Kidney epithelial cell (primary cell): ENCODE measurements around the gene RGSL1. TPM values are rescaled to one million over a fixed set of nuclear protein-coding genes. Genes with fewer than 3 reads are reported as not detected.

Source experiments
- DNase-seq: peaks from one replicate; pipeline ENCODE4 v3.0.0-alpha.2; 2010; ENCODE audit warnings: low read depth
- H3K27me3 ChIP-seq: 2 replicates; pipeline ENCODE4 v1.6.0; 2011; ENCODE audit warnings: low read length; ENCODE audit not compliant: control insufficient read depth, insufficient read depth
- H3K36me3 ChIP-seq: 2 replicates; pipeline ENCODE4 v1.5.1; 2011; ENCODE audit warnings: low read length; ENCODE audit not compliant: control insufficient read depth, insufficient read depth
- H3K4me3 ChIP-seq: 2 replicates; pipeline ENCODE4 v1.5.1; 2011; ENCODE audit warnings: low read depth, mild to moderate bottlenecking, control low read depth, low read length
- CTCF ChIP-seq: IDR thresholded peaks from 2 replicates; pipeline ENCODE4 v1.5.1; 2011; ENCODE audit warnings: mild to moderate bottlenecking, moderate library complexity, low read length, control low read depth, inconsistent platforms; ENCODE audit not compliant: insufficient read depth, poor library complexity, severe bottlenecking
- total RNA-seq: library from RNA; depleted of rRNA; stranded (reverse); fragments of >200 nt; gene quantifications from 2 replicates; pipeline ENCODE4 v1.2.3, GENCODE V29; 2015

RGSL1 gene
- total RNA-seq, 1 donor from 2014 or later: not detected

DNA sequence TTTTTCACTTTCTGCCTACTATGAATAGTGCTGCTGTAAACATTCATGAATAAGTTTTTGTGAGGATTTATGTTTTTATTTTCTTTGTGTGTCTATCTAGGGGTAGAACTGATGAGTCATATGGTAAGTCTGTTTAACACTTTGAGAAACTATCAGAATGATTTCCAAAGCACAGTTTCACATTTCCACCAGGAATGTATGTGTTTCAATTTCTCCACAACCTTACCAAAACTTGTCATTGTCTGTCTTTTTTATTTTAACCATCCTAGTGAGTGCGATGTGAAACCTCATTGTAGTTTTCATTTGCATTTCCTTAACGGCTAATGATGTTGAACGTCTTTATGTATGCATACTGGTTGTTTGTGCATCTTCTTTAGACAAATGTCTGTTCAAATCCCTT is 115.6 kb downstream of the RGSL1 start:
- Histone ChIP-seq H3K36me3 (no peaks in the 10 kb centered on the region), H3K4me3 (no peak overlapping the region), H3K27me3 (no peaks in the 10 kb centered on the region)
- no peak for TF ChIP-seq CTCF
- no peak for DNase-seq

DNA sequence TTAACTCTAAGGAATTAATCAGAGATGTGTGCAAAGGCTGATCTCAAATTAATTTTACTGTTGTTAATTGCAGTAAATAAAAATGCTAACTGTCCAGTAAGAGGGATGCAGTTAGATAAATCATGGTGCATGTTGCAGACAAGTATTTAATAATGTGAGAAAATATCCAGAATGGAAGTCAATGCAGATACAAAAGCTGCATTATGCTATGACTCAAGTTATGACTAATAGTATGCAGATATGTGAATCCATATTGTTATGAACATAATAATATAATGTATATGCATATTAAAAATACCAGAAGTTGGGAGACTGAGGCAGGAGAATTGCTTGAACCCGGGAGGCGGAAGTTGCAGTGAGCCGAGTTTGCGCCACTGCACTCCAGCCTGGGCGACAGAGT is 117.7 kb downstream of the RGSL1 start:
- Histone ChIP-seq H3K36me3 (no peaks in the 10 kb centered on the region), H3K27me3 (no peaks in the 10 kb centered on the region), H3K4me3 (no peak overlapping the region)
- TF ChIP-seq CTCF: no peak
- no peak for DNase-seq

GRCh38 chr1:182568647-182569284 is 118.8 kb downstream of the RGSL1 start:
- Histone ChIP-seq H3K36me3 (no peaks in the 10 kb centered on the region), H3K27me3 (no peaks in the 10 kb centered on the region), H3K4me3 (no peak overlapping the region)
- no peak for DNase-seq
- TF ChIP-seq CTCF: no peak

DNA sequence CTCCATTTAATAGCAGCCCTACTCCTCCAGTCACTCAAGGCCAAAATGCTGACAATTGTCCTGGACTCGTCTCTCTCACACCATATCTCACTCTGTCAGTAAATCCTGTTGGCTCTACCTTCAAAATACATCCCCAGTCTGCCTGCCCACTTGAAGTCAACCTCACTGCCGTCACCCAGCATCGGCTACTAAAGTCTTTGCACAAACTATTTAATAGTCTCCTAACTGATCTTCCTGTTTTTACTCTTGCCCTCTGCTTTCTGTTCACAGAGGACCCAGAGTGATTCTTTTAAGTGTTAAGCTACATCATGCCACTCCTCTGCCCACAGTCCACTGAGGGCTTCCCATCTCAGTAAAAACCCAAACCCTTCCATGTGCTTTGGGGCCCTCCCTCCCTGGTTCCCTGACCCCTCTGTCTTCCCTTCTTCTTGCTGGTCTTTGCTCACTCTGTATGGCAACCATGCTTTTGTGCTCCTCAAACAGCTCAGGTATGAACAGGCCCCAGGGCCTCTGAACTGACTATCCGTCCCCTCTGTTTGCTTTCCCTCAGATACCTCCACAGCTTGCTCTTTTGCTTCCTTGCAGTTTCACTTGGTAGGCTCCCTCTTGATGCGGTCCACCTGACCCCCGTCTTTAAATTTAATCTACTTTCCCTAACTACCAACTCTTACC is 120.1 kb downstream of the RGSL1 start:
- Histone ChIP-seq H3K27me3 (no peaks in the 10 kb centered on the region), H3K36me3 (no peaks in the 10 kb centered on the region), H3K4me3 (no peak overlapping the region)
- TF ChIP-seq CTCF: no peak
- no peak for DNase-seq

DNA sequence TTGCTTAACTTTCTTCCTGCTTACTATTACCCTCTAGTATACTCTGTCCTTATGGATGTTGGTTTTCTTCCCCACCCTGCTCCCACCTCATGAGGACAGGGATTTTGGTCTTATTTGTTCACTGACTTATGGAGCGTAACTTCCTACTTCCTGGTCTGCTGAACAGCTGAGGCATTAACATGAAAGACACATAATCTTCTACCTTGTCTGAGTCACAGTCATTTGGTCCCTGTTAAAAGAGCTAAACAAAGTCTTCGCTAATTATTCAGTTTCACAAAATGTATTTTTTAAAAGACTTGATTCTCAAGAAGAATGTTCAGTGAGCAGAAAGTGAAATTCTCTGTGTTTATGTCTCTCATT is 120.6 kb downstream of the RGSL1 start:
- Histone ChIP-seq H3K36me3 (no peaks in the 10 kb centered on the region), H3K27me3 (no peaks in the 10 kb centered on the region), H3K4me3 (no peak overlapping the region)
- peak; percentile 18 for DNase-seq
- no peak for TF ChIP-seq CTCF

DNA sequence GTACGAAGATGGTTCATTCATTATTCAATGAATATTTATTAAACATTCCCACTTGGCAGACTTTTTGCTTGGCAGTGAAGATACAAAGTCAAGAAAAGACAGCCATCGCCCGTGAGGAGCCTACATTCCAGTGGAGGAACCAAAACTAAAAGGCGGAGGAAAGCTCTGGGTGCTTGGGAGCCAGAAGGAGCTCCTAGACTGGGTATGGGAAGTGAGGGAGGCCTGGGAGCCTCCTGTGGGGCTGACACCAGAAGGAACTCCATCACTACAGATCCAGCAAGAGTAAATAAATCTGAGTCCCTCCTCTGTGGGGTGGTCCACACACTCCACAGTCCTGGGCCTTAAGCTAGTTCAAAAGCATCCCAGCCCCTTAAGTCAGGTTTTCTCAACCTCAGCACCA is 124.2 kb downstream of the RGSL1 start:
- no peak for DNase-seq
- Histone ChIP-seq H3K36me3 (no peaks in the 10 kb centered on the region), H3K27me3 (no peaks in the 10 kb centered on the region), H3K4me3 (no peak overlapping the region)
- no peak for TF ChIP-seq CTCF
